Lower leg skin (tissue), 3 donors: Measurements from ENCODE around the gene KRT33A.

Experiments used
- POLR2A ChIP-seq, 2 donors: fragments of 450-650 bp; IDR thresholded peaks; one replicate each; pipeline ENCODE4 v1.6.1; 2016 to 2017; ENCODE audit warnings: antibody characterized with exemption in 2 of 2, mild to moderate bottlenecking in 1 of 2, moderate library complexity in 1 of 2
- TF ChIP-seq, protein P1 (sequence below), 3 donors: fragments of 450-650 bp; IDR thresholded peaks; one replicate each; pipeline ENCODE4 v1.5.1; 2016; ENCODE audit warnings: antibody characterized with exemption in 3 of 3, mild to moderate bottlenecking in 3 of 3, moderate library complexity in 2 of 3

DNA sequence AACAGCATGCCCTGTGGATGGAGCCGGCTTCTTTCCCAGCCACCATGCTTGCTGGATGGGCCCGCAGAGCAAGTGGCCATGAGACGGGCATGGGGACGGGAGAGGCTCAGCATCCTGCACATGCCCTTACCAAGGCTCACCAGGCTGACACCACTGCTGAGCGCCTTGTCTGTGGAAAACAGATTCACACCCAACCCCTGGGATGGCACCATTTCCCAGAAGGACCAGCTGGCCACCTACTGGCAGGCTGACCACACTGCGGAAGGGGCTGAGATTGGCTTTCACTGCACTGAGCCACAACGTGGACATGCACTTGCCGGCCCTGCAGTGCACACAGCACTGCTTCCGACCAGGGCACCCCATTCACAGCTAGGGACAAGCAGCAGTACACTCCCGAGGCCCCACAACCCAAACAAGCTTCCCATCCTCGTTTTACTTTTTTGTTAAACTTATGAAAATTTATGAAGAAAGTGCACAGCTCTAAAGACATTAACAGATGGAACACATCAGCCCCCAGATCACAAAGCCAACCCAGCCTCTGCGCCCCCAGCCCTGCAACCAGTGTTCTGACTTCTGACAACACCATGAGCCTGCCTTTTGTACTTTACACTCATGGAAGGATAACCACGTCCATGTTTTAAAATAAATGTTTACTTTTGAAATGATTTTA lies 21.2 kb downstream of the KRT33A start:
- TF ChIP-seq, protein P1, sequence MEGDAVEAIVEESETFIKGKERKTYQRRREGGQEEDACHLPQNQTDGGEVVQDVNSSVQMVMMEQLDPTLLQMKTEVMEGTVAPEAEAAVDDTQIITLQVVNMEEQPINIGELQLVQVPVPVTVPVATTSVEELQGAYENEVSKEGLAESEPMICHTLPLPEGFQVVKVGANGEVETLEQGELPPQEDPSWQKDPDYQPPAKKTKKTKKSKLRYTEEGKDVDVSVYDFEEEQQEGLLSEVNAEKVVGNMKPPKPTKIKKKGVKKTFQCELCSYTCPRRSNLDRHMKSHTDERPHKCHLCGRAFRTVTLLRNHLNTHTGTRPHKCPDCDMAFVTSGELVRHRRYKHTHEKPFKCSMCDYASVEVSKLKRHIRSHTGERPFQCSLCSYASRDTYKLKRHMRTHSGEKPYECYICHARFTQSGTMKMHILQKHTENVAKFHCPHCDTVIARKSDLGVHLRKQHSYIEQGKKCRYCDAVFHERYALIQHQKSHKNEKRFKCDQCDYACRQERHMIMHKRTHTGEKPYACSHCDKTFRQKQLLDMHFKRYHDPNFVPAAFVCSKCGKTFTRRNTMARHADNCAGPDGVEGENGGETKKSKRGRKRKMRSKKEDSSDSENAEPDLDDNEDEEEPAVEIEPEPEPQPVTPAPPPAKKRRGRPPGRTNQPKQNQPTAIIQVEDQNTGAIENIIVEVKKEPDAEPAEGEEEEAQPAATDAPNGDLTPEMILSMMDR (IDR thresholded peaks at IDR 0.05), result no peak
- TF ChIP-seq POLR2A (IDR thresholded peaks at IDR 0.05), result no peak
